ENCODE measurements around the gene NEXN. TPM values are rescaled to one million over a fixed set of nuclear protein-coding genes. Genes with fewer than 3 reads are reported as not detected.

NEXN gene
- total and polyA plus RNA-seq, 2 of the 8 experiments (the other 6 are each of a cell fraction or from before 2014, with no cell fraction given), result 0.20 to 2.9 TPM

GRCh38 chr1:77954521-77954920, 66.1 kb downstream of the NEXN start:
- DNase-seq (ENCODE audit: low read depth in 1 of 2, low spot score in 2 of 2) (no peak), FAIRE-seq (no peak)
- no peak overlapping the region for H2BK15ac ChIP-seq (ENCODE audit: low read length)
- no peak overlapping the region for H2BK120ac ChIP-seq (replicated peaks; ENCODE audit: low read depth, low read length)
- no peak overlapping the region for H2BK5ac ChIP-seq (ENCODE audit: low read depth, low read length)
- peaks cover 17 to 99% (median 69%) of the 10 kb centered on the region in 4 experiments; a peak in 7 of 8 replicates for H3K36me3 ChIP-seq (ENCODE audit: control insufficient read depth in 2 of 4, insufficient read depth in 4 of 4, low read length in 3 of 4)
- POLR2A ChIA-PET (ENCODE audit: partially characterized antibody), result interaction anchor here (0.6 to 5.3 kb wide), 5 partner anchors 12 to 28 kb away, joined by 3 to 47 read pairs (median 14); no protein-coding TSS in a partner anchor
- H4K91ac ChIP-seq (replicated peaks; ENCODE audit: insufficient read length, low read length), result no peak overlapping the region
- H4K20me1 ChIP-seq (replicated peaks in 1 of 2; ENCODE audit: control insufficient read depth in 1 of 2, insufficient read depth in 2 of 2, low read length in 2 of 2), result peaks cover 6 to 8% of the 10 kb centered on the region in 2 experiments
- no peak overlapping the region for H3K27ac ChIP-seq (ENCODE audit: low read depth, low read length)
- no peaks in the 10 kb centered on the region for H3K27me3 ChIP-seq (replicated peaks in 1 of 4; ENCODE audit: control insufficient read depth in 3 of 4, extremely low read depth in 1 of 4, insufficient read depth in 3 of 4, low read length in 3 of 4)
- no peak overlapping the region for H3K18ac ChIP-seq (ENCODE audit: extremely low read depth, low read length)
- H3K79me2 ChIP-seq (ENCODE audit: control insufficient read depth in 1 of 2, insufficient read depth in 2 of 2, low read length in 2 of 2), result peaks cover 0 to 11% of the 10 kb centered on the region in 2 experiments; a peak in 1 of 4 replicates
- H2BK12ac ChIP-seq (ENCODE audit: low read depth, low read length), result no peak overlapping the region
- H2AK5ac ChIP-seq (ENCODE audit: low read depth, low read length), result no peak overlapping the region
- H4K5ac ChIP-seq (ENCODE audit: insufficient read length, low read depth, low read length), result no peak overlapping the region
- H3K4me2 ChIP-seq (ENCODE audit: insufficient read depth in 1 of 2, low read depth in 2 of 2, low read length in 2 of 2), result no peak overlapping the region
- H3K4ac ChIP-seq (replicated peaks; ENCODE audit: insufficient read length, low read depth, low read length), result no peak overlapping the region
- no peak overlapping the region for H4K8ac ChIP-seq (ENCODE audit: extremely low read depth, insufficient read depth, low read length)
- H3K9me3 ChIP-seq (ENCODE audit: insufficient read depth in 2 of 2, low read depth in 1 of 2, low read length in 1 of 2), result no peaks in the 10 kb centered on the region
- CTCF ChIA-PET (ENCODE audit: partially characterized antibody), result interaction anchor here (0.7 to 1.8 kb wide), 2 partner anchors 10 to 160 kb away, joined by 5 to 6 read pairs; no protein-coding TSS in a partner anchor
- H2AFZ ChIP-seq (ENCODE audit: low read length), result no peak overlapping the region
- H3K23me2 ChIP-seq (ENCODE audit: low read depth, low read length), result no peaks in the 10 kb centered on the region
- WGBS, 2 experiments (ENCODE audit: extremely low coverage in 1 of 2, insufficient coverage in 1 of 2, insufficient read length in 1 of 2, insufficient replicate concordance in 2 of 2, low coverage in 1 of 2, low lambda C conversion rate in 2 of 2, missing lambda C conversion rate in 1 of 2), result 94% methylated on average over 2 of the region's 2 CpGs; no CpG with 5 or more reads in 1 of the 2 experiments
- no peak overlapping the region for H2BK20ac ChIP-seq (ENCODE audit: low read length)
- no peak overlapping the region for H3K9ac ChIP-seq (replicated peaks in 1 of 4; ENCODE audit: extremely low read depth in 1 of 4, low read depth in 3 of 4, low read length in 3 of 4)
- no peaks in the 10 kb centered on the region for H3K4me1 ChIP-seq (replicated peaks in 1 of 4; ENCODE audit: control insufficient read depth in 3 of 4, insufficient read depth in 4 of 4, low read length in 3 of 4)
- H3K56ac ChIP-seq (replicated peaks; ENCODE audit: insufficient read length, low read depth, low read length), result no peak overlapping the region
- H3K4me3 ChIP-seq (ENCODE audit: extremely low read depth in 1 of 4, insufficient read depth in 2 of 4, low read depth in 3 of 4, low read length in 4 of 4), result no peak overlapping the region
- H3K79me1 ChIP-seq (ENCODE audit: low read depth, low read length), result no peaks in the 10 kb centered on the region
- TF ChIP-seq YY1 (IDR thresholded peaks at IDR 0.05; ENCODE audit: low read depth, low read length) (no peak), KDM4A (IDR thresholded peaks at IDR 0.05; ENCODE audit: low read depth, low read length, severe bottlenecking) (no peak), BACH1 (IDR thresholded peaks at IDR 0.05; ENCODE audit: low read length) (no peak), FOSL1 (IDR thresholded peaks at IDR 0.05; ENCODE audit: insufficient read depth, low read depth, low read length) (no peak), CHD2 (IDR thresholded peaks at IDR 0.05; ENCODE audit: low read length) (no peak), RXRA (IDR thresholded peaks at IDR 0.05; ENCODE audit: insufficient read depth, low read depth, low read length) (no peak), RAD21 (IDR thresholded peaks at IDR 0.05 in 1 of 2, conservative IDR thresholded peaks at IDR 0.05 in 1 of 2; ENCODE audit: low read depth in 2 of 2, low read length in 2 of 2) (no peak), SP4 (IDR thresholded peaks at IDR 0.05; ENCODE audit: low read length) (no peak), SUZ12 (IDR thresholded peaks at IDR 0.05; ENCODE audit: low read length) (no peak), E2F6 (IDR thresholded peaks at IDR 0.05) (no peak), SIX5 (IDR thresholded peaks at IDR 0.05; ENCODE audit: low read depth, low read length) (no peak), TAF7 (optimal IDR thresholded peaks at IDR 0.05; ENCODE audit: borderline replicate concordance, low read depth, low read length) (no peak), GABPA (IDR thresholded peaks at IDR 0.05; ENCODE audit: borderline replicate concordance, insufficient read depth, low read length) (no peak)
- no peak overlapping the region for H3K14ac ChIP-seq (ENCODE audit: insufficient read length)
- no peak overlapping the region for H3K23ac ChIP-seq (ENCODE audit: insufficient read length)
